HS-5 (cell line): Measurements from ENCODE around the gene TLCD3A.
"Not testable (repeated sequence)": the region's sequence is repeated elsewhere in the genome, so short reads cannot be mapped to it uniquely, and the experiment has no call there.

Experiments
- DNase-seq: peaks from one replicate; pipeline ENCODE4 v3.0.0-alpha.2; 2012; ENCODE audit warnings: low read depth

TLCD3A gene

GRCh38 chr17:732067-732901 is at the start of gene TLCD3A:
Gene TLCD3A, plus strand, starts transcription at chr17:732596. Its CDS starts 52 bp downstream, at chr17:732648.
- no peak for DNase-seq

GRCh38 chr17:683040-683439 is 49.4 kb upstream of the TLCD3A start:
- DNase-seq = no peak

DNA sequence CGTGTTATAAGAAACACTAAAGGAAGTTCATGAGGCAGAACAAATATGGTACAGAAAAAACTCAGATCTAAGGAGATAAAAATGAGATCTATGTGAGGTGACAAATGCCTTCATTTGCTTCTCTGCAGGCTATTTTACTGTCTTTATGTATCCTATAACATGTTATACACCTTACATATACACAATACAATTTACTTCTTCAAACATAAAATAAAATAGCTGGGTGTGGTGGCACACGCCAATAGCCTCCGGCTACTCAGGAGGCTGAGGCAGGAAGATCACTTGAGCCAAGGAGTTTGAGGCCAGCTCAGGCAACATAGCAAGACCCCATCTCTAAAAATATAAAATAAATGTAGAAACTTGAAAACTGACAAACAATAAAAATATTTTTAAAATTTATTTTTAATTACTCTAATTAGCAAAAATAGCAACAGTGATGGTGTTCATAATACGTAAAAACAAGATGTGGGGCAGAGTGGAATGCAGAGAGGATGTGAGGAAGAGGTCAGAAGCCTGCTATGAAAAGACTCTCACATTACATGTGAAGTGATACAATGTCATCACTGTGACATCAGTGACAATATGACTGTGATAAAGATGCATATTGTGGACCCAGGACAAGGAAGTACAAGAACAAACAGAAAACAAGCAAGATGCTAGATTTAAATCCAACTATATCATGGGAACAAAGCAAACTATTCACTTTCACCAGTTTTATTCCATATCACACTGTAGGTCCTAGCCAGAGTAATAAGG is 48.7 kb upstream of the TLCD3A start:
- no peak for DNase-seq

- no peak for DNase-seq
Measured at GRCh38 chr17:685006-685405, 47.4 kb upstream of the TLCD3A start.

- DNase-seq = no peak
Measured at GRCh38 chr17:688100-688989, 44.1 kb upstream of the TLCD3A start.

- DNase-seq = no peak
Measured at GRCh38 chr17:689556-690275, 42.7 kb upstream of the TLCD3A start.

- no peak for DNase-seq
Measured at GRCh38 chr17:690361-690760, 42.0 kb upstream of the TLCD3A start.

DNA sequence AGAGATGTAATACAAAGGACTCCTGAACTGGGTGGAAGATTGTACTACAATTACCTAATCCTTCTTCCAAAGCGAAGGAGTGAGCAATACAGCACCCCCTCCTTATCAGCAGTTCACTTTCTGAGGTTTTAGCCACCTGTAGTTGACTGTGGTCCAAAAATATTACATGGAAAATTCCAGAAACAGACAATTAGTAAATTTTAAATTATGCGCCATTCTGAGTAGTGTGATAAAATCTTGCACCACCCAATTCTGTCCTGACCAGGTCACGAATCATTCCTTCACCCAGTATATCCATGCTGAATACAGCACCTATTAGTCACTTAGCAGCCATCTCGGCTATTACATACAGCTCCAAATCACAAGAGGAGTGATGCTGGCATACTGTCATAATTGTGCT is 41.0 kb upstream of the TLCD3A start:
- DNase-seq = peak; percentile 81

- peak; percentile 83 for DNase-seq
Measured at GRCh38 chr17:692116-692515, 40.3 kb upstream of the TLCD3A start.

DNA sequence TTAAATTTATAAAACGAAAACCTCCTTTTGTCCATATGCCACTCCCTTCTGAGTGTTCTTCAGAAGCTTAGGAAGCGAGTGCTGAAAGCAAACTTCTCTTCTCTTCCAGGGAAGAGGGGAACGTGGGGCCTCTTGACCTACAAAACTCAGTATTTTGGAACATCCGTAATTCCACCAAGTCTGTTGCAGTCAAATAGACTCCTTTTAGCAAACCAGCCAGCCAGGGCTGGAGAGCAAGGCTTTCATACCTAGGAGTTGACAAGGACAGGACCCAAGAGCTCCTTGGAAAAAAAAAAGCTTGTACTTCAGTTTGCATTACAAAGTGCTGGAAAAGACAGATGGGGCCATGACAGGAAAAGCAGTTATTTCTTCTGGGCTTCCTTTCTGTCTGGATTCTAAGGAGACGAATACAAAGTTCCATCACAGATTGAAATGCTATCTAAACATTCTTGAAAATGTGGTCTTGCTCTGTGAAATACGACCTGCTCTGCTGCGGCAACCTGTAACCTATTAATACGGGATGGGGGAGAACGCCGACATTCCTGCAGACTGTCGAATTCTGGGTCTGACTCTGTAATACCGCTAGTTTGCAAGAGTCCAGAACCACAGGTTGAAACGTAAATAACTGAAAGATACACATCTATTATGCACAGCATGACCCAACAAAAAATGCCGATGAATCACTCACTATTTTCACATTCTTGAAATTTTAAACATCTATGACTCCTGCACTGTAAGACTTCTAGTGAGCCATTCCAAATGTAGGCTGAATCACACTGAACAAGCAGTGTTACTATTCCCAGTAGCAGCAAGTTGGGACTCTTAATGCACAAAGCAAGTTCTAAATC is 38.4 kb upstream of the TLCD3A start:
- peak; percentile 99 for DNase-seq

- DNase-seq = no peak
Measured at GRCh38 chr17:696369-696768, 36.0 kb upstream of the TLCD3A start.

DNA sequence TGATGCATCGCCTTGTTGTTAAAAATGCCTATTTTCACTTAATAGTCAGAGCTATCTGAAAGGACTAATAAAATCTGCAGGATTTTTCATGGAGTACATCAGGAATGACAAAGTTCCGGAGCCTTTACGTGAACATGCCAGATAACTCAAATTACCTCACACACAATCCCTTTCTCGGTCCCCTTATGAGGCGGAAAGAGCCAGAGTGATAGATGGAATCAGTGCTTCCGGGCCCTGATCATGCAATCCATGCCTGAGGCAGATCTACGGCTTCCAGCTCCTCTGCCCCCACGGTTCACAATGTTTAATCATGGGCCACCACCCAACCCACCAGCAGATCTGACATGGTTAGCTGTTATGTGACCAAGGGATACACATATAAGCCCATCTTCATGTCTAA is 34.7 kb upstream of the TLCD3A start:
- DNase-seq = no peak

GRCh38 chr17:698096-698495 is 34.3 kb upstream of the TLCD3A start:
- not testable (repeated sequence) for DNase-seq

GRCh38 chr17:699345-699744 is 33.1 kb upstream of the TLCD3A start:
- DNase-seq = no peak

DNA sequence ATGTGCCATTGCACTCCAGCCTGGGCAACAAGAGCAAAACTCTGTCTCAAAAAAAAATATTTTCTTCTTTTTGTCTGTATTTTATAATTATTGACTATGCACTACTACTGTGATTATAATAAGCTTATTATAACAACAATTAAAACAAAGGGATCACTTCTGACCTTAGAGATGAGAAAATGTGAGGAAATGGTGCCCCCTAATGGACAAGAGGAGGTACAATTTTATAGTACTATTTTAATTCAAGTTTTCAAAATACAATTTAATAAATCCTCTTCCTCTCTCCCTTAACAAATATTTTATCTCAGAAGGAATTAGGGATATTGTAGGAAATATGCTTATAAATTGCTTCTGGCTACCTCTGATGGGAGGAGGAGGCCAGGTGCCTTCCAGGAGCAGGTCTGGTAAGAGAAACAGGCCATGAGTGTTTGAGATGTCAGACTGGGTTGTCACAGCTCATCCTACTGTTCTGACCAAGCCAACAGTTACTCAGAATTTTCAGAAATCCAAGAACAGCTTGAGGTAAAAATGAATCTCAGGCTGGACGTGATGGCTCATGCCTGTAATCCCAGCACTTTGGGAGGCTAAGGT is 31.8 kb upstream of the TLCD3A start:
- DNase-seq = no peak

GRCh38 chr17:703081-703875 is 29.1 kb upstream of the TLCD3A start:
- DNase-seq = no peak

- DNase-seq = no peak
Measured at GRCh38 chr17:704111-704864, 28.1 kb upstream of the TLCD3A start.

DNA sequence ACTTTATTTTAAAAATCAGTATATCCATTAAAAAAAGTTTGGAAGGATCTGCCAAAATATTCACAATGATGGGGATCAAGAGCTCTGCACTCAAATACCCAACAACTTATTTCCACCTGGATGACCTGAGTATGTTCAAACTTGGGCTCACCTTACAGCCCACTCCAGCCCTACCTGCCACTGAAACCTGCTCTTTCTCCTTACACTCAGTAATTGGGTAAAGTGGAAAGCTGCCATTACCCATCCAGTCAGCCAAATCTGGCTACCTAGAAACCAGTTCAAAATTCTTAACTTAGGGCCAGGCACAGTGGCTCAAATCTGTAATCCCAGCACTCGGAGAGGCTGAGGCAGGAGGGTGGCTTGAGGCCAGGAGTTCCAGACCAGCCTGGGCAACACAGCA is 27.4 kb upstream of the TLCD3A start:
- no peak for DNase-seq

DNA sequence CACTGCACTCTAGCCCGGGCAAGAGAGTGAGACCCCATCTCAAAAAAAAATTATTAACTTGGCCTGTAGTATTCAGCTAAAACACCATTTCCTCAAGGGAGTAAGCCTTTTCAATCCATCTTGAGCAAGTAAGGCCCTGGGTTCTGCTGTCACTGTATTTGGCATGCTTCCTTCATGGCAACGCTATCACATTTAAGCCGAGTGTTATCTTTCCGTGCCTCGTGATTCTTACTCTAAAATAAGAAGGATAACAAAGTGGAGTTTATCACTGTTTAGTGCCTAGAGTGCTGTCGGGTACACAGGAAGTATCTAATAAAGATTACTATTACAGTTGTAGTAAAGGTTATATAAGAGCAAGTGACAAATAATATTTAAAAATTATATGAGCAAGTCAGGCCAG is 26.5 kb upstream of the TLCD3A start:
- no peak for DNase-seq
